ENCODE measurements around the gene ARHGAP35. TPM values are rescaled to one million over a fixed set of nuclear protein-coding genes. Genes with fewer than 3 reads are reported as not detected.
A peak's percentile ranks its signal among the peaks of the same experiment; 100 is the strongest.
"Not testable (repeated sequence)": the region's sequence is repeated elsewhere in the genome, so short reads cannot be mapped to it uniquely, and the experiment has no call there.

Gene ARHGAP35
- total RNA-seq, 1 donor from 2014 or later = 86.0 TPM

DNA sequence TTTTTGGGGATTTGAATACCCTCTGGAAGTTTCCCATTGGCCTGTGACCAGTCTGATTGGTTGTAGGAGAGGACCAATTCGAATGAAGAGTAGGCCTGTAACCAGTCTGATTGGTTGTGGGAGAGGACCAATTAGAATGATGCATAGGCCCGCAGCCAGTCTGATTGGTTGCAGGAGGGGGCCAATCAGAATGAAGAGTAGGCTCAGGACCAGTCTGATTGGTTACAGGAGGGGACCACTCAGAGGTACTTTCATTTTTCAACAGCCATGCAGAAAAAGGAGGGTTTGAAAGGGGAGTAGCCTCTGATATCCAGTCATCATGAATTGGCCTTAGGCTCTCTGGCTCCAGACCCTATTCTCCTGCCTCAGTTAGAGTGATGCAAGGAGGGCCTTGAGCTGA lies 42.0 kb upstream of the ARHGAP35 start:
- H3K36me3 Mint-ChIP-seq (ENCODE audit: insufficient read depth) = no peaks in the 10 kb centered on the region
- H3K27ac Mint-ChIP-seq = no peak overlapping the region
- H3K27me3 Mint-ChIP-seq = peaks cover 10% of the 10 kb centered on the region
- no peak overlapping the region for H3K4me3 Mint-ChIP-seq (ENCODE audit: low read depth)
- H3K4me1 Mint-ChIP-seq (ENCODE audit: low read depth) = peaks cover 2% of the 10 kb centered on the region
- TF ChIP-seq, protein P1, sequence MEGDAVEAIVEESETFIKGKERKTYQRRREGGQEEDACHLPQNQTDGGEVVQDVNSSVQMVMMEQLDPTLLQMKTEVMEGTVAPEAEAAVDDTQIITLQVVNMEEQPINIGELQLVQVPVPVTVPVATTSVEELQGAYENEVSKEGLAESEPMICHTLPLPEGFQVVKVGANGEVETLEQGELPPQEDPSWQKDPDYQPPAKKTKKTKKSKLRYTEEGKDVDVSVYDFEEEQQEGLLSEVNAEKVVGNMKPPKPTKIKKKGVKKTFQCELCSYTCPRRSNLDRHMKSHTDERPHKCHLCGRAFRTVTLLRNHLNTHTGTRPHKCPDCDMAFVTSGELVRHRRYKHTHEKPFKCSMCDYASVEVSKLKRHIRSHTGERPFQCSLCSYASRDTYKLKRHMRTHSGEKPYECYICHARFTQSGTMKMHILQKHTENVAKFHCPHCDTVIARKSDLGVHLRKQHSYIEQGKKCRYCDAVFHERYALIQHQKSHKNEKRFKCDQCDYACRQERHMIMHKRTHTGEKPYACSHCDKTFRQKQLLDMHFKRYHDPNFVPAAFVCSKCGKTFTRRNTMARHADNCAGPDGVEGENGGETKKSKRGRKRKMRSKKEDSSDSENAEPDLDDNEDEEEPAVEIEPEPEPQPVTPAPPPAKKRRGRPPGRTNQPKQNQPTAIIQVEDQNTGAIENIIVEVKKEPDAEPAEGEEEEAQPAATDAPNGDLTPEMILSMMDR (IDR thresholded peaks at IDR 0.05; ENCODE audit: unreplicated experiment) = no peak
- H3K9me3 Mint-ChIP-seq (ENCODE audit: low read depth) = no peaks in the 10 kb centered on the region
- DNase-seq (ENCODE audit: low spot score, unreplicated experiment) = no peak

DNA sequence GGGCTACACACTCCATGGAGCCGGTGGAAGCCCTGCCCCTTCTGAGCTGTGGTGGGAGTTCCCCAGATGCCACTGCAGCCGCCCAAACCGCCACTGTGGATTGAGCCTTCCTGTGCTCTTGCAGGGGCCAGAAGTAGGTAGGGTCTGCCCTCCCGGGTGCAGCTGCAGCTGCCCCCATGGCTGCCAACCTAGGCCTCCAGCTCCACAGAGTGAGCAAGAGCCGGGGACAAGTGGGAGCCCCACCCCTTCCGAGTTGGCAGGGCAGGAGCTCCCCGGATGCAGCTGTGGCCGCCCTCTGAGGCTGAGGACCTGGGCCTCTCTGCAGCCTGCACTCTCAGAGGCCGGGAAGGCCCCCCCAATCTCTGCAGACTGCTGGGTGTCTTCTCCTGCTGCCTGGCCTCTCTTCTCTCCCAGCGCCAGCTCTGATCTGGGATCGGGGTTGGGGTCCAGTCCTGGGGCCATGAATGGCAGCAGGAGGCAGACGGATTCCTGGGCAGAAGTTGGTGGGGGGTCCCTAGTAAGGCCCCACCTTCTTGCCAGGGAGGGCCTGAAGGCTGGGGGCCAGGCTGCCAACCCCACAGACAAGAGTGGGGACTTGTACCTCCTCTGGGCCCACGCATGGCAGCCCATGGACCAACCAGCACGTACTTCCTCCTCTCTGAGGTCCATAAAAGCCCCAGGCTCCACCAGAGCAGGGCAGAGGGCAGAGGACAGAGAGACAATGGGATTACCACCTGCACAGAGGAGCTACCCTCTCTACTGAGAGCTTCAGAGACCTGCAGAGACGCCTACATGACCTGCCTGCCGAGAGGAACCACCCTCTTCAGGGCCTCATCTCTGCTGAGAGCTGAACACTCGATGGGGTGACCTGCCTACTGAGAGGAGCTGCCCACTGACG lies 39.0 kb upstream of the ARHGAP35 start:
- H3K4me1 Mint-ChIP-seq (ENCODE audit: low read depth) = no peaks in the 10 kb centered on the region
- no peaks in the 10 kb centered on the region for H3K36me3 Mint-ChIP-seq (ENCODE audit: insufficient read depth)
- no peak overlapping the region for H3K27ac Mint-ChIP-seq
- no peak overlapping the region for H3K4me3 Mint-ChIP-seq (ENCODE audit: low read depth)
- no peaks in the 10 kb centered on the region for H3K9me3 Mint-ChIP-seq (ENCODE audit: low read depth)
- peaks cover 16% of the 10 kb centered on the region for H3K27me3 Mint-ChIP-seq
- TF ChIP-seq, protein P1 (IDR thresholded peaks at IDR 0.05; ENCODE audit: unreplicated experiment) = no peak
- DNase-seq (ENCODE audit: low spot score, unreplicated experiment) = no peak

DNA sequence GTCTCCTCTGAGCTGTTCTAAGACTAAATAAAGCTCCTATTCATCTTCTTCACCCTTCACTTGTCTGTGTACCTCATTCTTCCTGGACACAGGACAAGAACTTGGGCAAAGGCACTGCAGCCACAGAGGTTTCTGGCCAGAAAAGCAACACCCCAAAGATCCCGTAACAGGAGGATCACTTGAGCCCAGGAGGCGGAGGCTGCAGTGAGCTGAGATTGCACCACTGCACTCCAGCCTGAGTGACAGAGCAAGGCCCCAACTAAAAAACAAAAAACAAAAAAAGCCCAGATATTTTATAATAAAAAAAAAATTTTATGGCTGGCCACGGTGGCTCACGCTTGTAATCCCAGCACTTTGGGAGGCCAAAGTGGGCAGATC lies 38.4 kb upstream of the ARHGAP35 start:
- not testable (repeated sequence) for H3K36me3 Mint-ChIP-seq (ENCODE audit: insufficient read depth); DNase-seq (ENCODE audit: low spot score, unreplicated experiment); H3K4me1 Mint-ChIP-seq (ENCODE audit: low read depth); H3K4me3 Mint-ChIP-seq (ENCODE audit: low read depth); H3K27ac Mint-ChIP-seq; H3K9me3 Mint-ChIP-seq (ENCODE audit: low read depth)
- peaks cover 13% of the 10 kb centered on the region for H3K27me3 Mint-ChIP-seq

DNA sequence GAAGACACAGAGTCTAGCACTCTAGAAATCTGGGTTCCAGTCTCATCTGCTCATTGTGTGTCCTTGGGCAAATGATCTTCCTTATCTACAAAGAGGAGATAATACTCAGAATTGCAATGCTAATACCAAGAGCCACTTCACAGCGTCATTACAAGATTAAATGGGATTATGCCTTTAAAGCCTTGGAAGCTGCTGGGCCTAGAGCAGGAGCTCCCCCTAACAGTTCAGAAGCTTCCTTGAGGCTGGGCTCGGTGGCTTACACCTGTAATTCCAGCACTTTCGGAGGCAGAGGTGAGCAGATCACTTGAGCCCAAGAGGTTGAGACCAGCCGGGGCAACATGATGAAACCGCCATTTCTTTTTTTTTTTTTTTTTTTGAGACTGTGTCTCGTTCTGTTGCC lies 37.7 kb upstream of the ARHGAP35 start:
- Mint-ChIP-seq H3K27me3 (peaks cover 13% of the 10 kb centered on the region), H3K9me3 (ENCODE audit: low read depth) (no peaks in the 10 kb centered on the region), H3K4me3 (ENCODE audit: low read depth) (no peak overlapping the region), H3K27ac (no peak overlapping the region), H3K36me3 (ENCODE audit: insufficient read depth) (no peaks in the 10 kb centered on the region), H3K4me1 (ENCODE audit: low read depth) (no peaks in the 10 kb centered on the region)
- TF ChIP-seq, protein P1 (IDR thresholded peaks at IDR 0.05; ENCODE audit: unreplicated experiment) = no peak
- DNase-seq (ENCODE audit: low spot score, unreplicated experiment) = no peak

DNA sequence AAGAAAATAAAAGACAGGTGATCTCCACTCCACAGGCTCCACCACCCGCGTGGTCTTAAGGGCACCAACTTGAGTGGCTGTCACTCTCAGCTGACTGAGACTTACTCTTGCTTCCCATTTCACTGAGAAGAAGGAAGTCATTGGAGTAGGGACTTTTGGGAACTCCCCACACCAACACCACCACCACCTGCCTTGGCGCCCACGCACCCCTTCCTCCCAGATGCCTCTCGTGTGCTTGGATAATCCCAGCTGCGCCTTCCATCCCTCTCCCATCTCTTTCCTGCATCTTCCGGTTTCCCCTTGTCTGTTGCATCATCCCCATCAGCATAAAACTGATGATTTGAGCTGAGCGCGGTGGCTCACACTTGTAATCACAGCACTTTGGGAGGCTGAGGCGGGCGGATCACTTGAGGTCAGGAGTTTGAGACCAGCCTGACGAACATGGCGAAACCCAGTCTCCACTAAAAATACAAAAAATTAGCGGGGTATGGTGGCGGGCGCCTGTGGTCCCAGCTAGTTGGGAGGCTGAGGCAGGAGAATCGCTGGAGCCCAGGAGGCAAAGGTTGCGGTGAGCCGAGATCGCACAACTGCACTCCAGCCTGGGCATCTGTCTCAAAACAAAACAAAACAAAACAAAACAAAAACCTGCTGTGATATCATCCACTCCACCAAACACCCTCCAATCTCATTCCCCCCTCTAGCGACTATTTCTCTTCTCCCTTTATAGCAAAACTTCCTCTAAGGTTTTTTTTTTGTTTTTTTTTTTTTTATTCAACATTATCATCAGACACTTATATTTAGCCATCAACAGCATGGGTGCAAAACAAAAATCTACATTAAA lies 35.7 kb upstream of the ARHGAP35 start:
- DNase-seq (ENCODE audit: low spot score, unreplicated experiment) = no peak
- Mint-ChIP-seq H3K4me3 (ENCODE audit: low read depth) (no peak overlapping the region), H3K27me3 (peaks cover 10% of the 10 kb centered on the region), H3K27ac (peak overlapping the region; percentile 43), H3K9me3 (ENCODE audit: low read depth) (no peaks in the 10 kb centered on the region), H3K36me3 (ENCODE audit: insufficient read depth) (no peaks in the 10 kb centered on the region), H3K4me1 (ENCODE audit: low read depth) (no peaks in the 10 kb centered on the region)
- TF ChIP-seq, protein P1 (IDR thresholded peaks at IDR 0.05; ENCODE audit: unreplicated experiment) = no peak

All from progenitor cell of endocrine pancreas (in vitro differentiated cells).